ENCODE results near the gene LIN7C. TPM values are rescaled to one million over a fixed set of nuclear protein-coding genes. Genes with fewer than 3 reads are reported as not detected.

Gene LIN7C
- total RNA-seq, 1 donor from 2014 or later: 30.8 TPM

GRCh38 chr11:27470826-27471588 is 35.6 kb downstream of the LIN7C start:
- no peak for DNase-seq (ENCODE audit: low read depth)

GRCh38 chr11:27470166-27470565 is 36.4 kb downstream of the LIN7C start:
- no peak for DNase-seq (ENCODE audit: low read depth)

DNA sequence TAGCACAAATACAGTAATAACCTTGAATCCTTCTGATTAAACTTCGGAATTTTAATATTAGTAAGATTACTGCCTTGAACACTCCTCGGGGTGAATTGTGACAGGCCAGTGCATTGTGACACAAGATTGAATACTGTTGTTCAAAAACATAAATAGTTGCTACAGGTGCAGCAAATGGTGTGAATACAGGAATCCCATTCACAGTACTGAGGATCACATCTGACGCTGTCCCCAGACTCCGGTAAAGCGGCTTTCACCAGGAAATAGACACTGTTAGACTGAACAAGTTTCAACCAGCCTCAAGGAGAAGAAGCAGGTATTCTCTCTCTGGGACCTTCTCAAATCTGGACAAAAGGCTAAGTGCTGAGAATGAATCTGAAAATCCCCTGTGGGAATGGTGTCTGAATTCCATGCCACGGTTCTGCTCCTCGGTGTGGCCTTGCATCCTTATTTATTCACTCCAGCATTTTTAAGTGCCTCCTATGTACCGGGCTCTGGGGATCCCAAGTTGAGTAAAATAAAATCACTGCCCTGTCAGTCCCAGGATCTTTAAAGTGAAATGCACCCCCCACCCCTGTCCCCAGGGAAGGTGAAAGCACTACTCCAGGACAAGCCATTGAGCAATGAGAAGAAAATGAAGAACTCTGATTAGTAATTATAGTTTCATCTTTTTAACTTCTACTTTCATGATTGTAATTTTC is 37.4 kb downstream of the LIN7C start:
- no peak for DNase-seq (ENCODE audit: low read depth)

GRCh38 chr11:27468209-27468994 is 38.2 kb downstream of the LIN7C start:
- DNase-seq (ENCODE audit: low read depth): no peak

- DNase-seq (ENCODE audit: low read depth): no peak
Measured at GRCh38 chr11:27467181-27467913, 39.2 kb downstream of the LIN7C start.

DNA sequence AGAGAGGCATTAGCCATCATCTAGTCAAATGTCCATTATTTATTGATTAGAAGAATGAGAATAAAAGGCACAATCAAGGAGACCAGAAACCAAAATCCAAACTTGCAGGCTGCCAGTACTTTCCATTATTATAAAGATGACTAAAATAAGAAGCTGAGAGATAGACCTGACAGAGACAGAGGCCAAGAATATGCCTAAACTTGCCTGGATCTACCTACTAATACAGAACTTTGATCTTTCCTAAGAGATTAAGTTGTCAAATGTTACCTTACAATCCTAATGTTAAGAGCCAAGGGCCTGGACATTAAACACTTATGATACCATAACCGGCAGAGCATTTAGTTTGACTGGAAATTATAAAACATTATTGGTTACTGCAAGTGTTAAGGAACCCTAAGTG is 40.2 kb downstream of the LIN7C start:
- no peak for DNase-seq (ENCODE audit: low read depth)

DNA sequence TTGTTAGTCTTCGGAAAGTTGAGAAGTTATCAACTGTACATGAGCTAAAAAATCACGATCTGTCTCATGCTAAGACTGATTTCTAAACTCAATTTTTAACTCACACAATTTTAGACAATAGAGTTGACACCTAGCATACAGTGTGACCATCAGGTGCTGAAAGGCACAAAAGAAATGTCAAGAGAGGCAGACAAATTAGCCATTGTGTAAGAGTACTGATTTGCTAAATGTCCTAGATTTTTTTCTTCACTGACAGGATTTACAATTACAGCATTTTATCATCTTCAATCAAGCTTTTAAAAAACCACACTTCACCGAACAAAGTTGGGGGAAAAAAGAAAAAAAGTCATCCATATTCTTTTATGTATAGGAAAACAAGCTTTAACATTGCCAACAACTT is 40.9 kb downstream of the LIN7C start:
- DNase-seq (ENCODE audit: low read depth): no peak

DNA sequence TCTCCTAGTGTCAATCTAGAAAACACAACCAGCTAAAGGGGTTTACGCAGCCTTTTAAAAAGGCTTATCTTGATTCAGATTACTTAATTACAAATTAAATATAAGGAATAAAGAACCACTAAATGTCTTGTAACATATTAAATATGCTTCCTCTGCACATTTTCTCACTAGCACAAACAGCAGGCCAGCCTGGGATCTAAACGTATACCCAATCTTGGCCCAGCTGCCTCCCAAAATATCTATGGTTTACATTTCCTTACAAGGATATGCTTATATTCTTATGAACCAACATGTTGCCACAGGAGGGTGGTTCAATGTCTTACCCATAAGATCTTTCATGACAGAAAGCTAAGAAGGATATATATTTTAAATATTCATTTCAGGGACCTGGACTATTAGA is 41.7 kb downstream of the LIN7C start:
- DNase-seq (ENCODE audit: low read depth): no peak

DNA sequence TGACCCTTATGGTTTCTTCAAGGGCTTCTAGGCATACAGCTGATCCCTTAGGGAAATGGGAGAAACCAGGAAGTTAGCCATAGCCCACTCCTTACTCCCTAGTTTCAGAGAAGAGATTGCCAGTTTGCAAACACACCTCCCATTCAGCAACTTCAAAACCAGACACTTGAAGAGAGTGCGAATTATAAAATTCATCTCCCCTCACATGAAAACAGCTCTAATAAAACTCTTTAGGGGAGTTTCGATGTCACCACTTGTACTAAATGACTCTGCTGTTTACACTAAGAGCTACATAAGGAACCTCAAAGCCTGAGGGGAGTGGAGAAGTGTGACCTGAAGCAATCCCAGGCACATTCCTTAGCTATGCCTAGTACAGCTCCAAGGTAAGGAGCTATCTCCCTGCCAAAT is 42.3 kb downstream of the LIN7C start:
- DNase-seq (ENCODE audit: low read depth): no peak

DNA sequence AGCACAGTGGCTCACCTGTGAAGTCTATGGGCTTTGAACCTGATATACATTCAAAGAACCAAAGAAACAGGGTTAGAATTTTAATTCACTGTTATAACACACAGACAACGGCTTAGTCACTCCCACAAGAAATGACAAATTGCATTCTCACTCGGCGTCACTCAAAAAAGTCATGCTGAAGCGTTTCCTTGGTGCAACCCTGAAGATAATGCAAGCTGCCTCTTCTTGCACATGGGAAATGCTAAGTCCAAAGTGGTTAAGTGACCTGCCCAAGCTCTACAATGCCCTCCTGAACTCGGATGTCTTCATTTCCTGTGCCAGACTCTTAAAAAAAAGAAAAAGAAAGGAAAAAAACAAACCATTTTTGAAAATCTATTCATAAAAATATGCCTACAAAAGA is 44.0 kb downstream of the LIN7C start:
- no peak for DNase-seq (ENCODE audit: low read depth)

DNA sequence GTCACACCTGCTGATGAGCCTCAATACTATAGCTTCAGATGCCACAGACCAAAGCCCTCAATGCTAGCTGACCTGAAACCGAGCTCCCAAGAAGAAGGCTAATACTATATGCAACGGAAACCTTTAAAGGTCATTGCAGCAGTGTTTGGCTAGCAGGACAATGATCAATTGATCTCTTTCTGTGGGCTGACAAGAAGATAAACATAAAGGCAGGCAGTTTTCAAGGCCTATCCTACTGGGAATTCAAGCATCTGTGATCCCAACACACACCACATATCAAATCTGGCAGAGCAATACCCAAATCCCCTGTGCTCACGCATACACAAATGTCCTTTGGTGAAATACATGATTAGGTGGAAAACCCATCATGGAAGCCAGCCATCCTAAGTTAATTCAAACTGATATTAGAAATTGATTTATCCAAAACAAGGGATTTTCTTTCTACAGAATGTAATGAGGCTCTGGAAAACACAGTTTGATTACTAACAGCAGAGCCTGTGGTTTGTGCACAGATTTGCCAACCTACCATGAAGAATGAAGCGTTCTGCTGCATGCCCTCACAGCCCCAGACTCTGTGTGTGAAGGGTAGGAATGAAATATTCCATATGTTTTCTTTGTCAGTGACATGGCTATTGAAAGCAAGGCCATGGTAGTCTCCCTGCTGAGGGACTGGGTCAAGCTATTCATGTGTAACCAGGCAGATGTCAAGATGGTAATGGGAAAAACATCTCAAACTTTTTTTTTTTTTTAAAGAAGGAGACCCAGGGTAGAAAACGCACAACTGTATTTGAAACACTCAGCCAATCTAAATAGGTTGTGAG is 46.2 kb downstream of the LIN7C start:
- DNase-seq (ENCODE audit: low read depth): no peak

GRCh38 chr11:27459191-27459590 is 47.4 kb downstream of the LIN7C start:
- DNase-seq (ENCODE audit: low read depth): no peak

GRCh38 chr11:27458182-27458581 is 48.4 kb downstream of the LIN7C start:
- no peak for DNase-seq (ENCODE audit: low read depth)

DNA sequence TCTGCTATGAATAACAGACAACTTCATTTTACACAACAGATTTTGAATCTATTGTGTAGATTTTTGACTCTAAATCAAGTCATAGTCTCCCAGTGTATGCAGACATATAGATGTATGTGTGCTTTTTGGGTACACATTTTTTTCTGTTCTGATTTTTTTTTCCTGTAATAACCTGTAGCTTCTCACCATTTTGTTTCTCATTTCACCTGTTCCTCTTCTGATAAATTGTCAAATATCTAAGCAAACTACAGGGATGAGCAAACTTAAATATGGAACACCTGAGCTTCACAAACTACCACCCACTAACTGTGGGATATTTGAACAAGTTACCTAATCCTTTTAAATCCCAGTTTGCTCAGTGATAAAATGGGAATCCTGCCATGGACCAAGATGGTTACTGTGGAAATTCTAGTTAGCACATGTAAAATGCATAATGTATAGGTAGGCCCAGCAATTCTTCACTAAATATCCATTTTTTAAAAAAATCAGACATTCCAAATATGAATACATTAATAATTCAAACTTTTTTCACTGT is 49.7 kb downstream of the LIN7C start:
- no peak for DNase-seq (ENCODE audit: low read depth)

DNA sequence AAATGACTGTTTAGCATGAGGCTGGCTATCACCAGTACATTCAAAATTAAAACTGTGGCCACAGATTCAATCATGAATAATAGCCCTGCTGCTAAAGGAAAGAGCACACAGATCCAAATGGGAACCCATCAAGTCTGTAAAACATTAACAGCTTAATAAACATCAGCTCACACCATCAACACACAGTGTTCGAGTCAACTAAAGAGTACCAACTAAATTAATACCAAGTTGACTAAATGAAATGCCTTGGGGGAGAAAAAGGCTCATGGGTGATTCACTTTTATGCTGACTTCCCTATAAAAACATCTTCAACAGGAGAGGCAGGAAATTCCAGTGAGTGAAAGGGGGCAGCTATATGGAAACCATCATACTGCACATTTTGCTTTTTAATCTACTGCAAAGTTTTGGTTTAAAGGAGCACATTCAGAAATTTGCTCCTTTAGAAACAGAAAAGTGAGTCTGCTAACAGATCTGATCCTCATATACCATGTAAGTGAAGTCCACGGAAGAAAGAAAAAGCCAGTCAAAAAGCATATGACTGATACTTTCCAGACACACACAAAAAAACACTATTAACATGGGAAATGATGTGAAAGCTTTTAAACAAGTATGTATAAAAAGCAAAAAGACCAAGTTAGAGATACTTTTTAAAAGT is 50.3 kb downstream of the LIN7C start:
- no peak for DNase-seq (ENCODE audit: low read depth)

DNA sequence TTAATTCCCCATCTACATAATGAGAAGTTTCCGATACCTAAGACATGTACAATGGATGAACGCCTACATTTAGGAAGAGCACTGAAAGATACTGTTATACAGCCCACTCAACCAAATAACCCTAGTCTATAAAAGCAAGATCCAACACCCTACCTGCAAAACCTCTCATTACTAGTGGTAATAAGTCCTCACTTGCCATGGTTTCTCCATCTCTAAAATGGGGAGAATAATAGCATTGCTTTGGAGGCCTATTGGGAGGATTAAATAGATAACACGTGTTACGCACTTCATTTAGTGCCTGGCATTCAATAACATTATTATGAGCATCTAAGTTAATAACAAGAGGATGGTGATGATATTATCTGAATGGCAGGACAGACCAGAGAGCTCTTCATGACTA is 50.9 kb downstream of the LIN7C start:
- DNase-seq (ENCODE audit: low read depth): no peak

GRCh38 chr11:27453701-27454100 is 52.9 kb downstream of the LIN7C start:
- no peak for DNase-seq (ENCODE audit: low read depth)

GRCh38 chr11:27452147-27452546 is 54.4 kb downstream of the LIN7C start:
- DNase-seq (ENCODE audit: low read depth): no peak

DNA sequence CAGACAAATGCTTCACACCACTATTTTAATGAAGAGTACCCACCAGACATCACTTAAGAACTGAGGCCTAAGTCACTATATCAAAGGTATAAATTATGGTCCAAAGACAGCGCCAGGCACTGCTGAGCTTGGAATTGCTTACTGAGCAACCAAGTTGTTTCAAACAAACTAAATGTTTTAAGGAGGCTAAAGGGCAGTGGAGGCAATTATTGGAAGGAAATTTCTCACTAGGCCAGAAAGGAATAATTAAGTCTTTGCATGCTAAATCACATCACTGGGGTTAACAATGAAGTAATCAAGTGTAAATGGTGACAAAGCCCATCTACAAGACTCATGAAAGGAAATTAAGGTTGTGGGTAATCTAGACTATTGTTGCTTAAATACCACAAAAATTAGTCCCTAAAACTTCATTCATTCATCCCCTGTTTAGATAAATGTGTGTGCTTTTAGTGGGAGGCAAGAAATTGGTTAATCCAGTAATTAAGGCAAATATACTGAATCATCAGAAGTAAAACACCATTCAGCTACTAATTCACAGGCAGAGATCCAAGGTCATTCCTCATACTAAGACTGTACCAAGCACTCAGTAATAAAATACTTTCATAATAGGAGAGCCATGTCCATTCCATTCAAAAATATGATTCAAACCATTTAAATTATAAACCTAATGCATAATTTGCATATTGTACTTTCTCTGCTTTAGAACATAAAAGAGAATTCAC is 55.2 kb downstream of the LIN7C start:
- DNase-seq (ENCODE audit: low read depth): no peak

All from myocyte (in vitro differentiated cells).